NT2/D1 (cell line): Measurements from ENCODE around the gene NDC80.

Experiments used
- SUZ12 ChIP-seq: IDR thresholded peaks from 2 replicates; pipeline ENCODE4 v1.6.1; 2011; ENCODE audit not compliant: insufficient read length, insufficient read depth; ENCODE audit errors: extremely low read depth
- YY1 ChIP-seq: IDR thresholded peaks from 2 replicates; pipeline ENCODE4 v1.6.1; 2011; ENCODE audit not compliant: insufficient read length, insufficient read depth
- ZNF274 ChIP-seq: IDR thresholded peaks from 2 replicates; pipeline ENCODE4 v1.6.1; 2011; ENCODE audit warnings: mild to moderate bottlenecking, low read depth, low read length

DNA sequence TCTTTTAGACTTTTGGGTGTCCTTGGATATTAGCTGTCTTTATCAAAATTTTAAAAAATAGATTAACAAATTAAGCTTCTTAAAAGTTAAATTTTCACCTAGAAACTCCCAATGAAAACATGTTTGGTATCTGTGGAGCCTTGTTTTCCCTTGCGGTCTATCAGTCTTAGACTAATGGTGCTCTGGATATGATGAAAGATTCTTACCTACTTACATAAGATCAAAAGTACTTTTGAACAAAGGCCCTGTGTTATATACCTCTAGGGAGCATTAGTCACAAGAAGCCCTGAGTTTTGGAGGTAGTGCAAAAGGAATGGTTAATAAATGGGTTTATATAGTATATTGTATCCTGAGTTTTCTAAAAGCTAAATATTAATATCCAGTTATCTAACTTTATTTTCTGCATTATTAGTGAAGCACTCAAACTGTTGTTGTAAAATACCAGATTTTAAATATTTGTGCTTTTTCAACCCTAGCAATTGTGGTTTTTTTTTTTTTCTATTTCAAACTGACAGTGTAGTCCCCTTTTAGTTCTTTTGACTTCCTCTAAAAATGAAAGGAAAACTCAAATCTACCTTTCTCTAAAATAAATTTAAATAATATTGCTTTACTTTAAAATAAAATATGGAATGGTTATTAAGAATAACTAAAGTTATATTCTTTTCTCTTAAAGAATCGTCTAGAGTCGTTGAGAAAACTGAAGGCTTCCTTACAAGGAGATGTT is 18.1 kb downstream of the NDC80 start:
- TF ChIP-seq ZNF274 (no peak), YY1 (no peak), SUZ12 (no peak)
